HG03442 (cell line): ENCODE results near the gene AKAP12.

ENCODE experiments used
- ATAC-seq: cut with Tn5 transposase; IDR thresholded peaks from one replicate; pipeline ENCODE4 v1.9.1; 2021; ENCODE audit warnings: mild to moderate bottlenecking, moderate library complexity; ENCODE audit not compliant: unreplicated experiment

The AKAP12 gene

GRCh38 chr6:151276112-151276740 is 36.5 kb downstream of the AKAP12 start:
- no peak for ATAC-seq

GRCh38 chr6:151279891-151280290 is 40.1 kb downstream of the AKAP12 start:
- ATAC-seq, result no peak

- ATAC-seq, result no peak
Observed at GRCh38 chr6:151280859-151281258, 41.1 kb downstream of the AKAP12 start.

- ATAC-seq, result peak; percentile 75
Observed at GRCh38 chr6:151284012-151284411, 44.2 kb downstream of the AKAP12 start.

- ATAC-seq, result peak; percentile 30
Observed at GRCh38 chr6:151284548-151285017, 44.8 kb downstream of the AKAP12 start.

- no peak for ATAC-seq
Observed at GRCh38 chr6:151285122-151285521, 45.4 kb downstream of the AKAP12 start.

GRCh38 chr6:151286214-151286613 is 46.4 kb downstream of the AKAP12 start:
- ATAC-seq, result no peak

GRCh38 chr6:151288712-151289398 is 49.1 kb downstream of the AKAP12 start:
- ATAC-seq, result peak; percentile 17

GRCh38 chr6:151289399-151290007 is 49.7 kb downstream of the AKAP12 start:
- ATAC-seq, result peak; percentile 28

- no peak for ATAC-seq
Observed at GRCh38 chr6:151290877-151291721, 51.3 kb downstream of the AKAP12 start.

- no peak for ATAC-seq
Observed at GRCh38 chr6:151291722-151292059, 51.9 kb downstream of the AKAP12 start.

- no peak for ATAC-seq
Observed at GRCh38 chr6:151292974-151293687, 53.4 kb downstream of the AKAP12 start.

GRCh38 chr6:151293688-151294016 is 53.9 kb downstream of the AKAP12 start:
- no peak for ATAC-seq

- ATAC-seq, result no peak
Observed at GRCh38 chr6:151294561-151295101, 54.9 kb downstream of the AKAP12 start.

GRCh38 chr6:151297886-151298285 is 58.1 kb downstream of the AKAP12 start:
- ATAC-seq, result no peak

- no peak for ATAC-seq
Observed at GRCh38 chr6:151299011-151299410, 59.2 kb downstream of the AKAP12 start.

GRCh38 chr6:151300267-151300991 is 60.7 kb downstream of the AKAP12 start:
- ATAC-seq, result no peak

- ATAC-seq, result no peak
Observed at GRCh38 chr6:151301547-151301946, 61.8 kb downstream of the AKAP12 start.

GRCh38 chr6:151303231-151303630 is 63.5 kb downstream of the AKAP12 start:
- ATAC-seq, result no peak

GRCh38 chr6:151306269-151306783 is 66.6 kb downstream of the AKAP12 start:
- ATAC-seq, result no peak
